Ecto neural progenitor cell (in vitro differentiated cells): ENCODE data around the gene CSNK1A1.
"Not testable (repeated sequence)": the region's sequence is repeated elsewhere in the genome, so short reads cannot be mapped to it uniquely, and the experiment has no call there.

ENCODE experiments used
- DNase-seq: peaks from one replicate; pipeline ENCODE4 v3.0.0-alpha.2; 2018; ENCODE audit warnings: low spot score

Gene CSNK1A1

DNA sequence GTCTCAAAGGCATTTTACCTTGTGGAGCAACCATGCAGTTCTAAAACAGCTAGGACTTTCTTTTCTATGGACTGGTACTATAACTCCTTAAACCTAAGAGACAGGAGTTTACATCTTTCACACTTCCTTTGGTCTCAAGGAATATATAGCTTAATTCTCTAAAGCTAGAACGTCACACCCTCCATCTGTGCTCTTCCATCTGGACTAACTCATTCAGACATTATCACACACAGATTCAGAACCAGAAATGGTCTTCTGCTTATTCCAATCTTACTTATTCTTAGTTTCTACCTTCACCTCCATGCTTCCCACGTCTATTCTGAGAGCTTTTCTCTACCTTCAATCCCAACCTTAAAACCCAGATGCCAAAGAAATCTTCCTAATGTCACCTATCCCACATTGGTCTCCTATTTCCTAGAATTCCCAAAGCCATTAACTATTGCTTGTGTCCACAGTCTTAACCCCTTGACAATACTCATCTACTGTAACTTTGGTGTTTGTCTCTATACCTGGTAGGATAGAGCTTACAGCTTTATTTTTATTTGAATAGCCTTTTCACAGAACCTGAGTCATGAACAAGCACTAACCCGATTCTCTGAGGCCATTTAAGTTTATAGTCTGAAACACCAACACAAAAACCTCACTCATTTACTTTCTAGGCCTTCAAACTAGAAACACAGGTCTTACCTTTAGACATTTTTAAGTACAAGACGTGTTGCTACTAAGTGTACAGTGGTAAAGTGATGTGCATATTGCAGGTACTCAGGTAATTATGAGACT, 22.8 kb downstream of the CSNK1A1 start:
- no peak for DNase-seq

DNA sequence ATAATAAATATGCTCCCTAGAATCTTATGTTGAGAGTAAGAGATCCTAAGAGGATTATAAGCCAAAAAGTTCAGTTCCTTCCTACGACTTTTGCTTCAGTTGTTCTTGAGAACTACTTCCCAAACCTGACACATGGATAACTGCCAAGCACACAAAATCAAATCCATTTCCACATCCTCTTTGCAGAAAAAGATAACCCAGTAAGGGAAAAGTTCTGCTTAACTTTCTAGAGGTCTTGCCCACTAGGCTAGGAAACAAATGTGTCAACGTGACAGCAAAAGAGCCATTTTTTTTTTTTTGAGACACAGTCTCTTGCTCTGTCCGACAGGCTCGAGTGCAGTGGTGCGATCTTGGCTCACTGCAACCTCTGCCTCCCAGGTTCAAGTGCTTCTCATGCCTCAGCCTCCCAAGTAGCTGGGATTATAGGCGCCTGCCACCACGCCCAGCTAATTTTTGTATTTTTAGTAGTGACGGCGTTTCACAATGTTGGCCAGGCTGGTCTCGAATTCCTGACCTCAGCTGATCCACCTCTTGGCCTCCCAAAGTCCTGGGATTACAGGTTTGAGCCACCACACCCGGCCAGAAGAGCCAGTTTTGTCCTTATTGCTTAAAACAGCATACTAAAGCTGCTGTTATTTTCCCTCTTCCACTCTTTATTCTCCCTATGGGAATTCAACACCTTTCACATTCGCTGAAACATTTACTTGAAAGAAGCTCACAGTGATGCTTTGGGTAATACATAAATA, 24.2 kb downstream of the CSNK1A1 start:
- DNase-seq = no peak

DNA sequence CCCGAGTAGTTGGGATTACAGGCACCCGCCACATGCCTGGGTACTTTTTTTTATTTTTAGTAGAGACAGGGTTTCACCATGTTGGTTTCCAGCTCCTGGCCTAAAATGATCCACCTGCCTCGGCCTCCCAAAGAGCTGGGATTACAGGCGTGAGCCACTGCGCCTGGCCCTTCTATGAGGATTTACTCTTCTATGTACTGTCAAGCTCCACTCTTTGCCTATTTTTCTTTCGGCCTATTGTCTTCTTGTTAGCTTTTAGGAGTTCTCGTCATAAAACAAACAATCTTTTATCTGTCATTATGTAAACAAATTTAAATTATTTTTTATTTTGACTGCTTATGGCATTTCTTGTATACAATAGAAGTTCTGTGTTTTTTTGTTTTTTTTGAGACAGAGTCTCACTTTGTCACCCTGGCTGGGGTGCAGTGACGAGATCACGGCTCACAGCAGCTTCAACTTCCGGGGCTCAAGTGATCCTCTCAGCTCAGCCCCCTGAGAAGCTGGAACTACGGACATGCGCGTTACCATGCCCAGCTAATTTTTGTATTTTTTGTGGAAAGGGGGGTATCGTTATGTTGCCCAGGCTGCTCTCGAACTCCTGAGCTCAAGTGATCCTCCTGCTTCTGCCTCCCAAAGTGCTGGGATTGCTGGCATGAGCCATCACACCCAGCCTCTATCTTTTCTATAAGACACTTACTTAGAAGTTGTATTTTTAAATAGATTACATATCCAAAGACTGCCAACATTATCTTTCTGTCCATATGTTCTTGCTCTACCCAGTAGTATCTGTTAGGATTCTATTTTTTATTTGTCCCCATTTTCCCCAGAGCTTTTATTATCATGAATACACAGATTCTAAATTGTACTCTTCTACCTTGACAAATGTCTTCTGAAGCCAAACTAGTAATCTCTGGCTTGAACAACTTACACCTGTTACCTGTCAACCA, 29.2 kb downstream of the CSNK1A1 start:
- no peak for DNase-seq

DNA sequence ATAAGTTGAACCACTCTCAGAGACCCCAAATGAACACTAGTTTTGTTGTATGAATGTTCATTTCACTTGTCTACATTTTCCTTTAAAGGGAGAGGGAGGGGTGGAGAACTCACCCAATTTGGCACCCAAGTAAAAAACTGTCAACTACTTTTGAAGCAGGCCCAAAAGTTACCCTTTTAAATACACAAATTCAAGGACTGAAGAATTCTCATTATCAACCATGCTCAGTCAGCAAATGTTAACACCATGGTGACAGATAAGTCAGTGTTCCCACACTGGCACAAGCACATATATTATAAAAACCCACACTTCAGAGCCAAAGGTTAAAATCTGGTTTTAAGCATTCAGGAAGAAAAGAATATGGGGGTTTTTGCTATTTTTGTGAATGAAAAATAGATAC, 31.6 kb downstream of the CSNK1A1 start:
- DNase-seq = no peak

DNA sequence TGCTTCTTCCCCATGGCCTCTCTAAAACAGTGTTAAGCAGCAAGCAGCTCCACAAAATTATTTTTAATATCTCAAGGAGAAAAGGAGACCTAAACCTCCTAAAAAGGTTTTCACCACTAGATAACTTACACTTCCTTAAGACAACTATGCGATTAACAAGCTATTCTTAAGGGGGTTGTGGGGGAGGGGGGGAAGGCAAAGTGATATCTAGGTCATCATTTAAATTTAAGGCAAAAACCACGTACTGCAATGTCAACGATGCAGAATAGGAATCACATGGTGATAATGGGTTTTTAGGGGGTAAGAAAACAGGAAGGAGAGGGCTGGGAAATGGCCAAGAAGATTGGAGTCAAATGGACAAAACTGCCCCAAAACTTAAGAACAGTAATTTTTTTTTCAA, 32.6 kb downstream of the CSNK1A1 start:
- no peak for DNase-seq

DNA sequence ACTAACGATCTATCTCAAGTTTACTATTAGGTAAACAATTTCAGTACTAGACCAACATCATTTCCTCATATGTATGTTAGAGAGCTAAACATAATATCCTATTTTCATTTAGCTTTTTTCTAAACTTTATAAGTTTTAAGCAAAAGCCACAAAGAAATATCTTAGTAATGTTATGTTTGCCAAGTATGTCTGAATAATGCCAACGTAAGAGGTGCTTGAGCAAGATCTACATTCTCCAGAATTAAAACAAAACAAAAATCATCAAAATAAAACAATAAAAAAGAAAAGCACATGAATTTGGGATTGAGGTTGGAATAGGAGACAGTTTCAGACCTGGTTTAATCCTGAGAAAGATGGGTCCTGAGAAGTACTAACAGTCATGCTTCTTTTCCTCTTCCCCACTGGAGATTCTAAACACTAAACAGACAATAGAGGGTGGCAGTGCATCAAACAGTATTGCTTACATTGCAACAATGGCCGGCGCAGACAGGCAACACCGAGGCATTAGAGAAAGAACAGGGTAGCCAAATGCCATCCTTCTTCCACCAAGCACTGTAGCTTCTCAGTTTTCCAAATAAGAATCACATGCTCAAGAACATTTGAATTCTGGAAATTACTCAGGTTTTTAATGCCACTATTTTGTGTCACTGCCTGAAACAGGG, 33.6 kb downstream of the CSNK1A1 start:
- no peak for DNase-seq

DNA sequence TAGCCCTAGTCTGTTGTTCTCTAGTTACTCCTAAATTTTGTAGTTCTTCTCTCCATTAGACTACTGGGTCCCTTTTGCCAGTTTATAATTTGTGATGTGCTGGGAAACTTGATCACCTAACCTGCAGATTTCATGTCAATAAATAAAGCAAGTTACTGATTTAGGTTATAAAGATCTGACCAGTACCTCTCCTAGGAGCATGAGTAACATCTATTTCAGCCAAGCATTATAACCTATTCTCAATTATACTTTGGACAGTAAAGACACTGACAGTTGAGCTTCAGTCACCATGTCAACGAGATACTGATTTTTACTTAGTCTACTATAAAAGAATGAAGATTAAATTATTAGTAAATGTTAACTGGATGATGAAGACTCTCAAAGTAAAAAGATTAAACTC, 36.7 kb downstream of the CSNK1A1 start:
- DNase-seq = no peak

DNA sequence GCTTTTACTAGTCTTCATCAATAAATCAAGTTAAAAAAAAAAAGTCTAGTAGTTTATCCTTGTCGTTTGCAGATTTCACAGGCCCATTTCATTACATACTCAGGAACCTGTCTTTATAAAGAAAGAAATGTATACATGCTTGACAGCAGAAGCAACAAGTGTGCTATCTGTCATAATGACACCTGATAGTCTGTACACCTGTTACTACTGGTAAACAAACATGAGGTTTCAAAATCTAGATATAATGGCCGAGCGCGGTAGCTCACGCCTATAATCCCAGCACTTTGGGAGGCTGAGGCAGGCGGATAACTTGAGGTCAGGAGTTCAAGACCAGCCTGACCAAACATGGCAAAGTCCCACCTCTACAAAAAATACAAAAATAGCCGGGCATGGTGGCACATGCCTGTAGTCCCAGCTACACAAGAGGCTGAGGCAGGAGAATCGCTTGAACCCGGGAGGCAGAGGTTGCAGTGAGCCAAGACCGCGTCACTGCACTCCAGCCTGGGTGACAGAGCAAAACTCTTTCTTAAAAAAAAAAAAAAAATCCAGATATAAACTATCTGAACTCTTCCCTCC, 37.8 kb downstream of the CSNK1A1 start:
- DNase-seq = not testable (repeated sequence)

DNA sequence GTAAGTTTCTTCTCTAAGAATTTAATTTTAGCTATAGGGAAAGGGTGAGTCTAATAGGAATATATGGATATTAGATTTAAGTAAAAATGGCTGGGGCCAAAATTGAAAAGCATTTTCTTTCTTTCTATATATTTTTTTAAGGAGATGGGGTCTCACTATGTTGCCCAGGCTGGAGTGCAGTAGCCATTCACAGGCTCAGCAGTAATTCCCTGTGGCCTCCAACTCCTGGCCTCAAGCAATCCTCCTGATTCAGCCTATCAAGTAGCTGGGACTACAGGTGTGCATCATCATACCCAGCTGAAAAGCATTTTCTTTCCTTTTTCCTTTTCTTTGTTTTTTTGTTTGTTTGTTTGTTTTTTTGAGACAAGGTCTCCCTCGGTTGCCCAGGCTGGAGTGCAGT, 41.1 kb downstream of the CSNK1A1 start:
- no peak for DNase-seq

DNA sequence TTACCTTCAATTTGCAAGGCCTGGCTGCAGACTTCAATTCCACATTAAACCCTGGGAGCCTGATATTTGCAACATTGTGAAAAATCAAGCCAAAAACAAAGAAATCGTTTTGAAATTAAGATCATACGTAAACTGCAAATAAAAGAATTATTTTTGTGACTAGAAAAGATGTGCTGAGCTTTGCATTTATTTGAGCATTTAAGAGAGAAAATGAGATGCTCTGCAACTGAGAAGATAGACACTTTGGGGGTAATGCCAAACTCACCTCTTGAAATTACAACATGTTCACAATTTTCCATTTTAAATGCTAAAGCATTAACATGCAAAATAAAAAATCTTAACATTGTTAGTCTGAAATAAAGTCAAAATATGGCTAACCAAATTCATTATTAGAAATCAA, 46.6 kb downstream of the CSNK1A1 start:
- DNase-seq = no peak

DNA sequence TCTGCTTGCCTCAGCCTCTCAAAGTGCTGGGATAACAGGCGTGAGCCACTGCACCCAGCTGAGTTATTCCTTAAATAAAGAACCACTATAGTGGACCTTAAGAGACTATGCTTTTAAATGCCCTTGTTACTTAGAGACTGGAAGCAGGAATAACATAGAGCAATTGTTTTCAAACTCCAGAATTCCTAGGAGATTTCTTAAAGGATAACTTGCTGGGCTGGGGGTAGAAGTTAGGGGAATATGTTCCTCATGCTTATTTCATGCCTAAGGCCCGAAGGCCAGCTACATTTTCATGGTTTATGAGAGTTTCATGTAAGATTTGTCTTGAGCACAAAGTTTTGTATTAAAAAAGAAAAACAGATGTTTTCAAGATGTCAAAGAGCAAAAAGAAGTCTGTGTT, 48.2 kb downstream of the CSNK1A1 start:
- no peak for DNase-seq

DNA sequence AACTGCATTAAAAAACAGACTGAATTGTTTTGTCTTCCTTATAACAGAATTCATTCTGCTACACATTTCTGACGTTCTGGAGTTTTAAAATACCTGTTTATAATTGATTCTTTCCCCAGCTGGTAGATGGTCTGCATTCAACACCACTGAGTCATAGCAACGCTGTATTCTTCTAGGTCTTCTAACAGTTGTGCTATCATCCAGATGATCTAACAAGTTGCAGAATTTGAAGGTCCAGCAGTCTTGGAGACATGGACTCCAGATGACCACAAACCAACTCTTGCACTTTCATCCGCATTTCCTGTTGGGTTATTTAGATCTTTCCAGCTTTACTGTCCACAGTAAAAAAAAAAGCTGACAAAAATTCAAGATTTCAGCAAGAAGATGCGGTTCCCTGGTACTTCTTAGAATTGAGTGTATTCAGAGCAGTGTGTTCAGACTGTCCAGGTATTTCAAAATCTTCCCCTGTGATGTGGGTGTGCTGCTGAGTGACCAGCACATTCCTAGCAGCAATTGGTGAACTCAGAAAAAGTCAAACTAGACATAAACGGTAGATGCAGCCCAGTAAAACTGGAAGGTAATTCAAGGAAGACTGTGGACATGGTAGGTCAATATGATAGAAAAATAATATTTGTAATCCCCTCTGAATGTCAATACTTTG, 50.2 kb downstream of the CSNK1A1 start:
- DNase-seq = no peak

DNA sequence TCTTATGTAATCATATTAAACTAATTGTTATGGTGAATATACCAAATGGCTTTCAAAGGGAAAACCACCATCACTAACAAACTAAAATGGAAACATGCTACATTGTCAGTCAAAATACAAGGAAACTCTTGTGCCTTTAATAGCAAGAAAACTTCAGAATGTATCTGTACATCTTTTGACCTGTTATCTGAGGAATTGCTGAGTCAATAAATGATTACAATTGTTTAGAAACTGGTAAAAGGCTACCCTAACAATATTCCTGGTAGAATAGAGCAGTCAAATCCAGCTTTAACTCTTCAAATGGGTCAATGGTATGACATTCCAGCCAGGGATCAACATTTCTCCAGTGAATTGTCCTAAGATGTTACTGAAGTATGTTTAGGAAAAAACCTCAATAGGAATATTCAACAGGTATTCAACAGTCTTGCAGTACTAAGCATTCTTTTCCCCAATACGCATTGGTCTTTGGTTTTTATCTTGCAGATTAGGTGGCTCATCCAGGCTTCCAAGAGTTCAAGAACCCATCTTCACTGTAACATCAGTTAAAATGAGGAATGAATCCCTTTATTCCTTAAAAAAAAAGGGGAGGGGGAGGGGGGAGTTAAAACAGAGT, 52.4 kb downstream of the CSNK1A1 start:
- no peak for DNase-seq

DNA sequence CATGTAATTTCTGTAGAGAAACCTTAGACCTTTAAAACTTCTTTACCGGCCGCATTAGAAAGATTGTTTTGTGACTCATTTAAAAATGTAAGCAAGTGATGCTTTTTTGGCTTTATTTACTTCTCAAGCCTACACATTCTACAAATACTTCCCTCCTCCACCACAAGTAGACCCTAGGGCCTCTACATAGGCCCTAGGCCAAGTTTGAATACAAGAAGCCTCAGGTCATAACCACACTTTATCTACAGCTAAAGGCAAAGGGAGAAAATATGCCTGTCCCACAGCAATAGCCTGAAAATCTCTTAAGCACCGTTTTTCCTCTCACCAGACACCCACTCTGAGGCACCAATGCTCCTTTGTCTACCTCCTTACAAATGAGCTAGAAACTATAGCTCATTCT, 53.9 kb downstream of the CSNK1A1 start:
- no peak for DNase-seq

DNA sequence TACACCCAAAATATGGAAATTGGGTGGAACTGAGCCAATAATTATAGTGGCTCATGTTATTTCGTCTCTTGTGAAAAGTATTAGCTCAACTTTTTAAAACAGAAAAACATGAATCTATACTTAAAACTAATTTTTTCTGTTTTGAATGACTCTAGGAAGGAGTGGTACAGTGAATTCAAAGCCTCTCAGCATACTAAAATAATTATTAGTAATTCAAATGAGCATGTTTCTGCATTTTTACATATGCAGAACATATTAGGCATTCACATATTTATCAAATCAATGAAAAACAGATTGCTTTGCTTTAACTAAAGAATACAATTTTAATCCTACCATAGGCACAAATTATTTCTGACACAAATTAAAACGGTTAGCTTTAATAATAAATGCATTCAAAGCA, 54.3 kb downstream of the CSNK1A1 start:
- no peak for DNase-seq

DNA sequence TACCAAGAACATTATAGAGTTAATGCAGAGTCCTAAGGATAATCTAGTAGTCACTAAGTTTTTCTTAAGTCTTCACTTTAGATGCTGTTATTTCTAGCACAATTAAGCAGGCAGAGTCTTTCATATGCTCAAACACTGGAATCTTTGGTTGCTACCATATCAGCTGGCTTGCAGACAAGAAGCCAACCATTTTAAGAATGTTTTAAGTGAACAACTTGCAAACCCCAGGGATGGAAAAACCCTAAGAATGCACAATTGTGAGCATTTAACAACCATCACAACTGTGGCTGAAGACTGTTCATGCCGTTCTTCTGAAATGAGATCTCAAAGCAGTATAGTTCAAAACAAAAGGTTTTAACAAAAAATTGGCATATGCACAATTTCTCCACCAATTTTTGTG, 55.1 kb downstream of the CSNK1A1 start:
- DNase-seq = no peak

DNA sequence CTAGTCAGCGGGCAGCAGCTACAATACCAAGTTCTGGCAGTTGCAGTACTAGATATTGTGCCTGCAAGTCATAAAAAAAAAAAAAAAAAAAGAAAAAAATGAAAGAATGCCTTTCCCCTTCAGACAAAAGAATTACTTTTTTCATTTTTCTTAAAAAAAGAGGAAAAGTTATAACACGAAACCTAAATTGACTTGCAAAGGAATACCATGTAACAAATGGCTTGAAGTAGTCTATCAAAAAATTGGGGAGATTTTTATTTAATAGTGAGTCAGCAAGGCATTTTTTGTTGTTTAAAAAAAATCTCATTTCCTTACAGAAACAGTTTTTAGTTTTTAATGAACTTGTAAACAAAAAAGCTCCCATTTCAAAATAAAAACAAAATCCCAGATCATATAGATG, 55.6 kb downstream of the CSNK1A1 start:
- DNase-seq = no peak

DNA sequence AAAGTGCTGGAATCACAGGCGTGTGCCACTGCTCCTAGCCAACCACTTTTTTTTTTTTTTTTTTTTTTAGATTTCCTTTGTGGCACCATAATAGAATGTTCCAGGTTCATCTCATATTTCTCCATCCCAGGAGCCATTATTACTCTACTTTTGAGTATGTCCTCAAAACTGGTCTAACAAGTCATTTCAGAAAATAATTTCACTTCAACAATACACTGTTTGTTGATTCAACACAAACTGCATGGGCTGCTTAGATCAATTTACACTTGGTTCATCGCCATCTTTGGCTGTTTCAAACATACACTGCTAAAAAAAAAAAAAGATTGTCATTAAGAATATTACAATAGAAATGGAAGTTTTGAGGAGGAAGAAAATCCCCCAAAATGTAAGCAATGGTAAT, 57.9 kb downstream of the CSNK1A1 start:
- DNase-seq = no peak

DNA sequence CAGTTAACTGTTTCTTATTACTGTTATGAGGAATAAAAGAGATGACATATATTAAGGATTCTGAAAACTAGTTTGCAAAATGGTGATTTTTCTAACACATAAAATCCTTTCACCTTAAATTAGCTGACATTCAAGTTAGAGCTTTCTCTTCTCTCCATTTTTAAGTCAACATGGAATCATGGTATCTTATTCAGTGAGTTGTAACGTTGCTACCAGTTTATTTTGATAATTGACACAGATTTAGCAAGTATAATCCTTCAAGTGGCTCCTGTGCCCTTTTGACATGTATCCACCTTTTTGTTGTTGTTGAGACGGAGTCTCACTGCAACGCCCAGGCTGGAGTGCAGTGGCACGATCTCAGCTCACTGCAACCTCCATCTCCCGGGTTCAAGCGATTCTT, 58.5 kb downstream of the CSNK1A1 start:
- no peak for DNase-seq

DNA sequence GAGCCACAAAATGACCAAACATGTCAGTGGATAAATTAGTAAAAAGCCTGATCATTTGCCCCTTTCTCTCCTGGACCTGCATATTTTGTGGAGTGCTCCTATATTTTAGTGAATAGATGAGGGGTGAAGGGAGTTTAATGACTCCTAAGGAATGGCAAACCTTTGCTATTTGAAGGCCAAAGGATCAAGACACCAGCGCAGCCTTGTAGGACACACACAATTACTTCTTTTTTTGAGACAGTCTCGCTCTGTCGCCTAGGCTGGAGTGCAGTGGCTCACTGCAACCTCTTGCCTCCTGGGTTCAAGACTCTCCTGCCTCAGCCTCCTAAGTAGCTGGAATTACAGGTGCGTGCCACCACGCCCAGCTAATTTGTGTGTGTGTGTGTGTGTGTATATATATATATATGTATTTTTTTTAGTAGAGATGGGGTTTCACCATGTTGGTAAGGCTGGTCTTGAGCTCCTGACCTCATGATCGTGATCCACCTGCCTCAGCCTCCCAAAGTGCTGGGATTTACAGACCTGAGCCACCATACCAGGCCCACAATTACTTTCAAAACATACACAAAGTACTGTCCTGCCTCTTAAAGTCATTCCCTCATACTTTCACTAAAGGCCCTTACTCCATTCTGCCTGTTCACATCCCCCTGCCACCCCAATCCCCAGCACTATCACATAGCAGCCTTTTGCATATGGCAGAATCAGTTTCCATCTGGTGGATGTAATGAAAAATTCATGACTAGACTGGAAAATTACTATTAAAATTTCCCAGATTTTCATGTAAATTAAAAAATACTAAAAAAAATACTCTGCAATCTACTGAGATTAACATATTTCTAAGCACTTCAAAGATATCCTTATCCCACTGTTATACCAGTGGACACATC, 60.4 kb downstream of the CSNK1A1 start:
- DNase-seq = no peak
